HepG2 (cell line): Measurements from ENCODE around the gene SQSTM1. TPM values are rescaled to one million over a fixed set of nuclear protein-coding genes. Genes with fewer than 3 reads are reported as not detected.
A peak's percentile ranks its signal among the peaks of the same experiment; 100 is the strongest.

Source experiments
- CBX1 ChIP-seq: IDR thresholded peaks from one replicate; pipeline ENCODE4 v1.6.1; 2016; ENCODE audit warnings: antibody characterized with exemption, low read depth
- CHD2 ChIP-seq: IDR thresholded peaks from 2 replicates; pipeline ENCODE4 v1.6.1; 2011; ENCODE audit warnings: low read depth, low read length, improper control_type of control experiment
- DMAP1 ChIP-seq: IDR thresholded peaks from 2 replicates; pipeline ENCODE4 v1.6.1; 2016
- DZIP1 ChIP-seq: sonication (generic); formaldehyde crosslinking; IDR thresholded peaks from 2 replicates; pipeline ENCODE4 v1.5.0; 2020; ENCODE audit warnings: mild to moderate bottlenecking, missing genetic modification reagents
- HNF4A ChIP-seq: sonication (generic); formaldehyde crosslinking; IDR thresholded peaks from 2 replicates; pipeline ENCODE4 v1.4.0; 2020; ENCODE audit warnings: missing genetic modification reagents
- LBX2 ChIP-seq: sonication (generic); formaldehyde crosslinking; IDR thresholded peaks from 2 replicates; pipeline ENCODE4 v1.5.0; 2020; ENCODE audit warnings: missing genetic modification reagents, mild to moderate bottlenecking, borderline replicate concordance
- MEIS2 ChIP-seq: sonication (generic); formaldehyde crosslinking; IDR thresholded peaks from 2 replicates; pipeline ENCODE4 v1.9.0; 2021; ENCODE audit warnings: mild to moderate bottlenecking, missing genetic modification reagents
- NFIC ChIP-seq: IDR thresholded peaks from 2 replicates; pipeline ENCODE4 v1.6.1; 2012; ENCODE audit warnings: mild to moderate bottlenecking, low read length, inconsistent platforms
- RNF2 ChIP-seq: fragments of 450-650 bp; conservative IDR thresholded peaks from 2 replicates; pipeline ENCODE4 v1.6.1; 2016; ENCODE audit warnings: low read depth
- SMAD3 ChIP-seq: sonication (generic); formaldehyde crosslinking; IDR thresholded peaks from 2 replicates; pipeline ENCODE4 v1.4.0; 2020; ENCODE audit warnings: missing genetic modification reagents
- SMC3 ChIP-seq: IDR thresholded peaks from 2 replicates; pipeline ENCODE4 v1.6.1; 2011; ENCODE audit warnings: low read length, improper control_type of control experiment
- SMYD3 ChIP-seq: sonication (generic); formaldehyde crosslinking; IDR thresholded peaks from 2 replicates; pipeline ENCODE4 v1.8.1; 2023; ENCODE audit warnings: mild to moderate bottlenecking, missing genetic modification reagents
- THYN1 ChIP-seq: sonication (generic); formaldehyde crosslinking; IDR thresholded peaks from 2 replicates; pipeline ENCODE4 v1.8.1; 2023; ENCODE audit warnings: low read depth, mild to moderate bottlenecking, moderate library complexity, missing genetic modification reagents, borderline replicate concordance
- TRIM22 ChIP-seq: fragments of 450-650 bp; IDR thresholded peaks from 2 replicates; pipeline ENCODE4 v1.6.1; 2017
- UBTF ChIP-seq: sonication (generic); formaldehyde crosslinking; IDR thresholded peaks from 2 replicates; pipeline ENCODE4 v1.4.0; 2020; ENCODE audit warnings: mild to moderate bottlenecking, missing genetic modification reagents
- ZBTB33 ChIP-seq: sonication (generic); formaldehyde crosslinking; IDR thresholded peaks from 2 replicates; pipeline ENCODE4 v1.4.0; 2020; ENCODE audit warnings: missing genetic modification reagents
- ZFX ChIP-seq: sonication (generic); formaldehyde crosslinking; IDR thresholded peaks from 2 replicates; pipeline ENCODE4 v1.4.0; 2020; ENCODE audit warnings: mild to moderate bottlenecking, low read depth, missing genetic modification reagents, moderate library complexity
- ZIK1 ChIP-seq: sonication (generic); formaldehyde crosslinking; IDR thresholded peaks from 2 replicates; pipeline ENCODE4 v1.5.0; 2020; ENCODE audit warnings: mild to moderate bottlenecking, low read depth, missing genetic modification reagents, borderline replicate concordance
- ZNF101 ChIP-seq: sonication (generic); formaldehyde crosslinking; IDR thresholded peaks from 2 replicates; pipeline ENCODE4 v1.4.0; 2020; ENCODE audit warnings: mild to moderate bottlenecking, low read depth, missing genetic modification reagents, borderline replicate concordance
- ZNF496 ChIP-seq: sonication (generic); formaldehyde crosslinking; IDR thresholded peaks from 2 replicates; pipeline ENCODE4 v1.8.1; 2023; ENCODE audit warnings: mild to moderate bottlenecking, moderate library complexity, missing genetic modification reagents; ENCODE audit not compliant: insufficient replicate concordance
- ZNF792 ChIP-seq: IDR thresholded peaks from 2 replicates; pipeline ENCODE4 v1.6.1; 2016
- ZNF883 ChIP-seq: sonication (generic); formaldehyde crosslinking; IDR thresholded peaks from 2 replicates; pipeline ENCODE4 v1.5.1; 2020; ENCODE audit warnings: mild to moderate bottlenecking, missing genetic modification reagents; ENCODE audit errors: not compliant biosample characterization
- polyA plus RNA-seq, 8 experiments: library from polyadenylated mRNA; depleted of rRNA in 3 of 8; stranded (reverse) in 7 of 8; unstranded in 1 of 8; fragments of >200 nt; fragmentation: Illumina TruSeq in 4 of 8; extraction: Trizol in 4 of 8; gene quantifications; 2 replicates each; pipeline versions ENCODE4 v1.2.1 to v1.2.3, GENCODE V29; 2011 to 2016; ENCODE audit warnings: low read depth in 4 of 8, missing spikeins in 1 of 8, mixed read lengths in 1 of 8; ENCODE audit not compliant: insufficient read depth in 1 of 8
- total RNA-seq, 5 experiments: library from RNA; depleted of rRNA; stranded (reverse); fragments of >200 nt; fragmentation: Illumina TruSeq; extraction: Trizol; gene quantifications; 2 replicates each; pipeline ENCODE4 v1.2.3, GENCODE V29; 2016; ENCODE audit warnings: low read depth in 1 of 5

Gene SQSTM1
- total and polyA plus RNA-seq, 2 of the 13 experiments (the other 11 are each of a cell fraction or from before 2014, with no cell fraction given) = 90.9 to 160 TPM

- no peak for TF ChIP-seq ZNF496 (CRISPR knock-in tag)
- TF ChIP-seq ZIK1 (CRISPR knock-in tag) = no peak
- no peak for TF ChIP-seq SMAD3 (CRISPR knock-in tag)
- no peak for TF ChIP-seq RNF2
- TF ChIP-seq ZFX (CRISPR knock-in tag) = peak; percentile 15; the same call in 1 of the 2 replicates
- no peak for TF ChIP-seq DMAP1 (CRISPR knock-in tag)
- no peak for TF ChIP-seq CBX1
- TF ChIP-seq ZBTB33 = 0 out of 2 replicates have a peak, but pooled peaks have one; percentile 26
- TF ChIP-seq TRIM22 = no peak
- peak; percentile 45 for TF ChIP-seq SMC3
- TF ChIP-seq THYN1 = no peak
- no peak for TF ChIP-seq CHD2
- TF ChIP-seq MEIS2 (CRISPR knock-in tag) = no peak
- no peak for TF ChIP-seq DZIP1
- peak; percentile 46 for TF ChIP-seq ZNF883 (CRISPR knock-in tag)
- no peak for TF ChIP-seq ZNF101
- TF ChIP-seq NFIC = no peak
- TF ChIP-seq ZNF792 (CRISPR knock-in tag) = 0 out of 2 replicates have a peak, but pooled peaks have one; percentile 40
- no peak for TF ChIP-seq LBX2 (CRISPR knock-in tag)
- peak; percentile 89 for TF ChIP-seq HNF4A (CRISPR knock-in tag)
- peak; percentile 47; the same call in 1 of the 2 replicates for TF ChIP-seq UBTF (CRISPR knock-in tag)
- 0 out of 2 replicates have a peak, but pooled peaks have one; percentile 12 for TF ChIP-seq SMYD3 (CRISPR knock-in tag)
These were observed 5.0 kb downstream of the SQSTM1 start (continued) for GRCh38 chr5:179825655-179826182.
